Measurements from ENCODE around the gene PTPN4. TPM values are rescaled to one million over a fixed set of nuclear protein-coding genes. Genes with fewer than 3 reads are reported as not detected.

PTPN4 gene, protein sequence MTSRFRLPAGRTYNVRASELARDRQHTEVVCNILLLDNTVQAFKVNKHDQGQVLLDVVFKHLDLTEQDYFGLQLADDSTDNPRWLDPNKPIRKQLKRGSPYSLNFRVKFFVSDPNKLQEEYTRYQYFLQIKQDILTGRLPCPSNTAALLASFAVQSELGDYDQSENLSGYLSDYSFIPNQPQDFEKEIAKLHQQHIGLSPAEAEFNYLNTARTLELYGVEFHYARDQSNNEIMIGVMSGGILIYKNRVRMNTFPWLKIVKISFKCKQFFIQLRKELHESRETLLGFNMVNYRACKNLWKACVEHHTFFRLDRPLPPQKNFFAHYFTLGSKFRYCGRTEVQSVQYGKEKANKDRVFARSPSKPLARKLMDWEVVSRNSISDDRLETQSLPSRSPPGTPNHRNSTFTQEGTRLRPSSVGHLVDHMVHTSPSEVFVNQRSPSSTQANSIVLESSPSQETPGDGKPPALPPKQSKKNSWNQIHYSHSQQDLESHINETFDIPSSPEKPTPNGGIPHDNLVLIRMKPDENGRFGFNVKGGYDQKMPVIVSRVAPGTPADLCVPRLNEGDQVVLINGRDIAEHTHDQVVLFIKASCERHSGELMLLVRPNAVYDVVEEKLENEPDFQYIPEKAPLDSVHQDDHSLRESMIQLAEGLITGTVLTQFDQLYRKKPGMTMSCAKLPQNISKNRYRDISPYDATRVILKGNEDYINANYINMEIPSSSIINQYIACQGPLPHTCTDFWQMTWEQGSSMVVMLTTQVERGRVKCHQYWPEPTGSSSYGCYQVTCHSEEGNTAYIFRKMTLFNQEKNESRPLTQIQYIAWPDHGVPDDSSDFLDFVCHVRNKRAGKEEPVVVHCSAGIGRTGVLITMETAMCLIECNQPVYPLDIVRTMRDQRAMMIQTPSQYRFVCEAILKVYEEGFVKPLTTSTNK
- 10 to 100 TPM; 52.6 to 69.8 TPM for total RNA-seq
- 36.4 TPM for polyA plus RNA-seq (2013, experiment 1 of 2)
- polyA plus RNA-seq (2013, experiment 2 of 2), result 22.5 TPM
- long read RNA-seq, experiment 1, partial matches to known transcripts, result 1 of 12 reads
- long read RNA-seq, experiment 1, other reads (novel, unspliced or antisense), result 11 of 12 reads
- long read RNA-seq, experiment 2, full-length matches to known transcripts, result 6 of 31 reads
- long read RNA-seq, experiment 2, partial matches to known transcripts, result 4 of 31 reads
- long read RNA-seq, experiment 2, other reads (novel, unspliced or antisense), result 21 of 31 reads
- long read RNA-seq, experiment 3, full-length matches to known transcripts, result 24 of 70 reads
- long read RNA-seq, experiment 3, partial matches to known transcripts, result 11 of 70 reads
- long read RNA-seq, experiment 3, other reads (novel, unspliced or antisense), result 35 of 70 reads
- long read RNA-seq, experiment 4, partial matches to known transcripts, result 1 of 1 reads
- long read RNA-seq, experiment 4, other reads (novel, unspliced or antisense), result 0 of 1 reads

DNA sequence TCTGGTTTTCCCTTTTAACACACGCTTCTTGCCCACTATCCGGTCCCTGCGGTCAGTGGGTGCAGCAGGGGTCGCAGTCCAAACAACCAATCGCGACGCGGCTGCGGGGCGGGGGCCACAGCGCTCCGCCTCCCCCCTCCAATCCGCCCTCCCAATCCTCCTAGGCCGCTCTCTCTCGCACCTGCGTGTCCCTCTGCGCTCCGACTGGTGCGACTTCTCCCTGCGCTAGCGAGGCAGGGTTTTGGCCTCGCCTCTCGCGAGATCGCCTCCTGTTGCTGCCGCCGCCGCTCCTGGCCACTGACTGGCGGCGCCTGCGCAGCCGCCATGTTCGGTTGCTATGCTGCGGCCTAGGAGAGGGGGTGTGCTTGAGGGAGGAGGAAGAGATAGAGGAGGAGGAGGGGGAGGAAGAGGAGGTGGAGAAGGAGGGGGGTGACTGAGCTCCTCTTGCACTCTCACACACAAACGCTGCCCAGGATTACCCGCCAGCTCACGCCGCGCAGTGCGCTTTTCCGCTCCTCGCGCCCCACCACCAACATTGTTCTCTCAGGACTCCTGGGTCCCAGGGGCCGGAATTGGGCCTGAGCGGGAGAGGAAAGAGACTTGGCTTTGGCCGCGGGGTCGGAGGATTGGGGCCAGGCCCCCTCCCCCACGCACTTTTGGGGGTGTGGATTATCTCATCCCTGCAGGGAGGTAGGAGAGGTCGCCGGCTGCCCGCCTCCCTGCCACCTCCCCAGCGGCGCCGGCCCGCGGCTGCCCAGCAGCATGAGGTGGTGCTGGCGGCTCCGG, at the start of gene PTPN4:
Gene PTPN4 (plus strand): TSS at position 472 of the 786 bp plus-strand sequence. CDS start 49,932 bp downstream, outside the sequence.
- 0% methylated on average over 10 to 59 of the region's 59 CpGs for WGBS, 2 experiments (ENCODE audit: insufficient coverage in 1 of 2, insufficient read length in 1 of 2)

DNA sequence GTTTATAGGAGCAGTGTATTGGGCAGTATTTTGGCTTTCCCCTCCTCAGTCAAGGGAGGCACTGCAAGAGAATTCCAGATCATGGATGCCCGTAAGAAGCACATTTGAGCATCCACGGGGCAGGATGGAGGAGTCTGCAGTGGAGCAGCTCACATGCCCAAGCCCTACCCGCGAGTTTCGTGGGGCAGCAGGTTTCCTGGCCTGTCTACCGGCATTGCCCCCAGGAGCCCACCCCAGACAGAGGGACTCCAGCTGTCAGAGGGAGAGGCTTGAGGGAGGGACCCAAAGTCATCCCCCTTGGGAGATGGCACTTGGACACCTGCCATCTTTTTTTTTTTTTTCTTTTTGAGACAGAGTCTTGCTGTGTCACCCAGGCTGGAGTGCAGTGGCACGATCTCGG, 49.4 kb upstream of the PTPN4 start:
- H3K4me1 Mint-ChIP-seq, result no peaks in the 10 kb centered on the region
- H3K36me3 ChIP-seq (ENCODE audit: control insufficient read depth, insufficient read depth, low read length), result no peaks in the 10 kb centered on the region
- no peak overlapping the region for H3K27ac ChIP-seq (ENCODE audit: low read depth, low read length)
- no peaks in the 10 kb centered on the region for H3K9me3 Mint-ChIP-seq
- no peak overlapping the region for H3K4me3 Mint-ChIP-seq
- peaks cover 2% of the 10 kb centered on the region for H3K27me3 Mint-ChIP-seq (ENCODE audit: insufficient read depth)
- no peaks in the 10 kb centered on the region for H3K4me1 ChIP-seq (ENCODE audit: control insufficient read depth, insufficient read depth, low read length)
- H3K4me3 ChIP-seq (ENCODE audit: low read length), result no peak overlapping the region
- no peak overlapping the region for H3K9ac ChIP-seq (ENCODE audit: extremely low read depth, low read length, poor library complexity, severe bottlenecking)
- H3K36me3 Mint-ChIP-seq (ENCODE audit: low read depth), result no peaks in the 10 kb centered on the region
- 95 to 96% methylated on average over 4 to 8 of the region's 8 CpGs for WGBS, 2 experiments (ENCODE audit: insufficient coverage in 1 of 2, insufficient read length in 1 of 2)
- no peak overlapping the region for H3K27ac Mint-ChIP-seq
- H3K27me3 ChIP-seq (ENCODE audit: control insufficient read depth, insufficient read depth, low read length, poor library complexity, severe bottlenecking), result no peaks in the 10 kb centered on the region
- TF ChIP-seq, protein P1, sequence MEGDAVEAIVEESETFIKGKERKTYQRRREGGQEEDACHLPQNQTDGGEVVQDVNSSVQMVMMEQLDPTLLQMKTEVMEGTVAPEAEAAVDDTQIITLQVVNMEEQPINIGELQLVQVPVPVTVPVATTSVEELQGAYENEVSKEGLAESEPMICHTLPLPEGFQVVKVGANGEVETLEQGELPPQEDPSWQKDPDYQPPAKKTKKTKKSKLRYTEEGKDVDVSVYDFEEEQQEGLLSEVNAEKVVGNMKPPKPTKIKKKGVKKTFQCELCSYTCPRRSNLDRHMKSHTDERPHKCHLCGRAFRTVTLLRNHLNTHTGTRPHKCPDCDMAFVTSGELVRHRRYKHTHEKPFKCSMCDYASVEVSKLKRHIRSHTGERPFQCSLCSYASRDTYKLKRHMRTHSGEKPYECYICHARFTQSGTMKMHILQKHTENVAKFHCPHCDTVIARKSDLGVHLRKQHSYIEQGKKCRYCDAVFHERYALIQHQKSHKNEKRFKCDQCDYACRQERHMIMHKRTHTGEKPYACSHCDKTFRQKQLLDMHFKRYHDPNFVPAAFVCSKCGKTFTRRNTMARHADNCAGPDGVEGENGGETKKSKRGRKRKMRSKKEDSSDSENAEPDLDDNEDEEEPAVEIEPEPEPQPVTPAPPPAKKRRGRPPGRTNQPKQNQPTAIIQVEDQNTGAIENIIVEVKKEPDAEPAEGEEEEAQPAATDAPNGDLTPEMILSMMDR (conservative IDR thresholded peaks at IDR 0.05), result no peak
- H3K9me3 ChIP-seq (ENCODE audit: control insufficient read depth, low read length), result peaks cover 3% of the 10 kb centered on the region
- peak; percentile 31 for DNase-seq

More for the DNA sequence above, at the start of gene PTPN4:
- peaks cover 21% of the 10 kb centered on the region for H3K4me1 Mint-ChIP-seq
- H3K9me3 Mint-ChIP-seq, result no peaks in the 10 kb centered on the region
- peak within 1 kb of the TSS; percentile 92 for H3K4me3 ChIP-seq (ENCODE audit: low read length)
- no peaks in the 10 kb centered on the region for H3K4me1 ChIP-seq (ENCODE audit: control insufficient read depth, insufficient read depth, low read length)
- DNase-seq, result peak; percentile 99
- TF ChIP-seq, protein P1 (conservative IDR thresholded peaks at IDR 0.05), result no peak
- peak within 1 kb of the TSS; percentile 89 for H3K9ac ChIP-seq (ENCODE audit: extremely low read depth, low read length, poor library complexity, severe bottlenecking)
- H3K36me3 ChIP-seq (ENCODE audit: control insufficient read depth, insufficient read depth, low read length), result no peaks in the 10 kb centered on the region
- H3K9me3 ChIP-seq (ENCODE audit: control insufficient read depth, low read length), result no peaks in the 10 kb centered on the region
- H3K27ac ChIP-seq (ENCODE audit: low read depth, low read length), result peak within 1 kb of the TSS; percentile 95
- H3K27ac Mint-ChIP-seq, result peak within 1 kb of the TSS; percentile 98
- peak within 1 kb of the TSS; percentile 90 for H3K4me3 Mint-ChIP-seq
- H3K36me3 Mint-ChIP-seq (ENCODE audit: low read depth), result no peaks in the 10 kb centered on the region
- H3K27me3 Mint-ChIP-seq (ENCODE audit: insufficient read depth), result peaks cover 2% of the 10 kb centered on the region
- H3K27me3 ChIP-seq (ENCODE audit: control insufficient read depth, insufficient read depth, low read length, poor library complexity, severe bottlenecking), result no peaks in the 10 kb centered on the region

Data from endodermal cell (in vitro differentiated cells).